Measurements from ENCODE around the gene WNT9A.
A peak's percentile ranks its signal among the peaks of the same experiment; 100 is the strongest.

Gene WNT9A

GRCh38 chr1:227913764-227914721, 33.7 kb downstream of the WNT9A start (continued):
- TF ChIP-seq ZBTB49 (tag by site-specific recombination; IDR thresholded peaks at IDR 0.05; ENCODE audit: low read depth) (no peak), GLIS1 (tag by site-specific recombination; IDR thresholded peaks at IDR 0.05) (peak; percentile 97), ZNF48 (tag by site-specific recombination; IDR thresholded peaks at IDR 0.05) (no peak), ZNF473 (tag by site-specific recombination; IDR thresholded peaks at IDR 0.05) (no peak), ZNF214 (tag by site-specific recombination; IDR thresholded peaks at IDR 0.05; ENCODE audit: borderline replicate concordance) (no peak), ZNF514 (tag by site-specific recombination; IDR thresholded peaks at IDR 0.05) (no peak), ZNF169 (tag by site-specific recombination; IDR thresholded peaks at IDR 0.05) (no peak), ZNF433 (tag by site-specific recombination; IDR thresholded peaks at IDR 0.05; ENCODE audit: low read depth) (no peak), TSHZ1 (tag by site-specific recombination; IDR thresholded peaks at IDR 0.05; ENCODE audit: borderline replicate concordance) (no peak), ZNF692 (tag by site-specific recombination; IDR thresholded peaks at IDR 0.05) (peak; percentile 42; the same call in 1 of the 2 replicates), KLF17 (tag by site-specific recombination; IDR thresholded peaks at IDR 0.05) (peak; percentile 87), ZNF23 (tag by site-specific recombination; IDR thresholded peaks at IDR 0.05; ENCODE audit: borderline replicate concordance) (no peak), ZEB2 (tag by site-specific recombination; IDR thresholded peaks at IDR 0.05) (no peak), ZBTB21 (tag by site-specific recombination; IDR thresholded peaks at IDR 0.05) (no peak), FEZF1 (tag by site-specific recombination; IDR thresholded peaks at IDR 0.05) (no peak), ZNF132 (tag by site-specific recombination; IDR thresholded peaks at IDR 0.05; ENCODE audit: borderline replicate concordance) (no peak), ZNF398 (tag by site-specific recombination; IDR thresholded peaks at IDR 0.05) (peak; percentile 94), ZNF10 (tag by site-specific recombination; IDR thresholded peaks at IDR 0.05) (no peak), ZNF266 (tag by site-specific recombination; IDR thresholded peaks at IDR 0.05; ENCODE audit: low read depth) (no peak), ZNF580 (tag by site-specific recombination; IDR thresholded peaks at IDR 0.05) (no peak), ZNF501 (tag by site-specific recombination; IDR thresholded peaks at IDR 0.05) (no peak), ZNF548 (tag by site-specific recombination; IDR thresholded peaks at IDR 0.05) (no peak), ZNF202 (tag by site-specific recombination; IDR thresholded peaks at IDR 0.05; ENCODE audit: borderline replicate concordance) (no peak), ZNF138 (tag by site-specific recombination; IDR thresholded peaks at IDR 0.05; ENCODE audit: borderline replicate concordance) (no peak), ZNF623 (tag by site-specific recombination; IDR thresholded peaks at IDR 0.05) (no peak), YY1 (tag by site-specific recombination; IDR thresholded peaks at IDR 0.05) (no peak), ZNF704 (tag by site-specific recombination; IDR thresholded peaks at IDR 0.05) (no peak), ZNF423 (tag by site-specific recombination; IDR thresholded peaks at IDR 0.05) (peak; percentile 82)

All from HEK293 (cell line).